WTC11 (cell line): ENCODE results near the gene GALNT15. TPM values are rescaled to one million over a fixed set of nuclear protein-coding genes. Genes with fewer than 3 reads are reported as not detected.

Source experiments
- ATAC-seq: fragments of 200-7000 bp; cut with Tn5 transposase; 2 replicates; pipeline ENCODE4 v1.10.0; 2021; ENCODE audit warnings: mild to moderate bottlenecking, moderate library complexity
- Bru-seq: library from RNA; stranded (reverse); fragments of 400-500 nt; gene quantifications from one replicate; lab custom pipeline; 2021; lab: Mats Ljungman, UMichigan
- CTCF ChIA-PET: fragments of 300-600 bp; sonication (Branson Sonifier 250); formaldehyde crosslinking; loops from one replicate; lab custom pipeline; 2021; ENCODE audit warnings: antibody characterized with exemption; lab: Charles Lee
- POLR2A ChIA-PET: fragments of 350-600 bp; sonication (Branson Sonifier 250); formaldehyde crosslinking; loops from one replicate; lab custom pipeline; 2021; ENCODE audit warnings: antibody characterized with exemption; lab: Charles Lee
- DNase-seq: peaks from one replicate; pipeline ENCODE4 v3.0.0; 2021; ENCODE audit warnings: low spot score
- H3K27ac Mint-ChIP-seq: 2 replicates; pipeline ENCODE4 v1.8.0; 2021; ENCODE audit warnings: mixed read lengths
- H3K27me3 Mint-ChIP-seq: 2 replicates; pipeline ENCODE4 v1.8.0; 2021; ENCODE audit warnings: low read depth, mild to moderate bottlenecking, moderate library complexity, mixed read lengths
- H3K36me3 Mint-ChIP-seq: 2 replicates; pipeline ENCODE4 v1.8.0; 2021; ENCODE audit warnings: mixed read lengths
- H3K4me1 Mint-ChIP-seq: 2 replicates; pipeline ENCODE4 v1.8.0; 2022; ENCODE audit warnings: mixed read lengths
- H3K4me3 Mint-ChIP-seq: 2 replicates; pipeline ENCODE4 v1.8.0; 2021; ENCODE audit warnings: mild to moderate bottlenecking, moderate library complexity, mixed read lengths
- H3K9me3 Mint-ChIP-seq: 2 replicates; pipeline ENCODE4 v1.8.0; 2021; ENCODE audit warnings: mixed read lengths
- CREM ChIP-seq: sonication (generic); formaldehyde crosslinking; IDR thresholded peaks from 2 replicates; pipeline ENCODE4 v1.8.1; 2022; ENCODE audit warnings: mild to moderate bottlenecking, missing genetic modification reagents, moderate library complexity
- EMX1 ChIP-seq: fragments of 250-450 bp; sonication (Bioruptor Pico); IDR thresholded peaks from 2 replicates; pipeline ENCODE4 v1.8.0; 2021; ENCODE audit warnings: mild to moderate bottlenecking
- ESRRA ChIP-seq: sonication (generic); formaldehyde crosslinking; IDR thresholded peaks from 2 replicates; pipeline ENCODE4 v1.8.1; 2022; ENCODE audit warnings: mild to moderate bottlenecking, missing genetic modification reagents, borderline replicate concordance
- FOXP1 ChIP-seq: sonication (generic); formaldehyde crosslinking; IDR thresholded peaks from 2 replicates; pipeline ENCODE4 v1.8.0; 2022; ENCODE audit warnings: missing genetic modification reagents, mild to moderate bottlenecking, moderate library complexity, borderline replicate concordance
- JUN ChIP-seq: sonication (generic); formaldehyde crosslinking; IDR thresholded peaks from 2 replicates; pipeline ENCODE4 v1.8.0; 2023; ENCODE audit warnings: mild to moderate bottlenecking, missing genetic modification reagents
- NFYB ChIP-seq: sonication (generic); formaldehyde crosslinking; conservative IDR thresholded peaks from 2 replicates; pipeline ENCODE4 v1.8.0; 2022; ENCODE audit warnings: low read depth, missing genetic modification reagents
- NR1H2 ChIP-seq: sonication (generic); formaldehyde crosslinking; IDR thresholded peaks from 2 replicates; pipeline ENCODE4 v1.9.0; 2021; ENCODE audit warnings: mild to moderate bottlenecking, moderate library complexity, missing genetic modification reagents
- NR2C2 ChIP-seq: sonication (generic); formaldehyde crosslinking; IDR thresholded peaks from 2 replicates; pipeline ENCODE4 v1.8.0; 2022; ENCODE audit warnings: mild to moderate bottlenecking, missing genetic modification reagents
- RELA ChIP-seq: sonication (generic); formaldehyde crosslinking; IDR thresholded peaks from 2 replicates; pipeline ENCODE4 v1.8.1; 2022; ENCODE audit warnings: missing genetic modification reagents, mild to moderate bottlenecking, borderline replicate concordance
- RORB ChIP-seq: fragments of 250-450 bp; sonication (Bioruptor Pico); IDR thresholded peaks from 2 replicates; pipeline ENCODE4 v1.9.0; 2021; ENCODE audit warnings: mild to moderate bottlenecking
- TCF7 ChIP-seq: sonication (generic); formaldehyde crosslinking; IDR thresholded peaks from 2 replicates; pipeline ENCODE4 v1.8.0; 2022; ENCODE audit warnings: mild to moderate bottlenecking, low read depth, missing genetic modification reagents, moderate library complexity
- TEAD1 ChIP-seq: sonication (generic); formaldehyde crosslinking; IDR thresholded peaks from 2 replicates; pipeline ENCODE4 v1.8.0; 2022; ENCODE audit warnings: mild to moderate bottlenecking, missing genetic modification reagents
- TEAD4 ChIP-seq: sonication (generic); formaldehyde crosslinking; IDR thresholded peaks from 2 replicates; pipeline ENCODE4 v1.8.0; 2022; ENCODE audit warnings: mild to moderate bottlenecking, missing genetic modification reagents
- ZBTB21 ChIP-seq: sonication (generic); formaldehyde crosslinking; IDR thresholded peaks from 2 replicates; pipeline ENCODE4 v1.8.1; 2023; ENCODE audit warnings: mild to moderate bottlenecking, missing genetic modification reagents, borderline replicate concordance
- ZNF317 ChIP-seq: sonication (generic); formaldehyde crosslinking; IDR thresholded peaks from 2 replicates; pipeline ENCODE4 v1.8.1; 2023; ENCODE audit warnings: low read depth, mild to moderate bottlenecking, moderate library complexity, missing genetic modification reagents, borderline replicate concordance
- ZNF416 ChIP-seq: fragments of 250-450 bp; sonication (Bioruptor Pico); IDR thresholded peaks from 2 replicates; pipeline ENCODE4 v1.9.0; 2021; ENCODE audit warnings: mild to moderate bottlenecking, inconsistent platforms
- long read RNA-seq, 3 experiments: library from RNA in 1 of 3; library from capped mRNA in 1 of 3; library from polyadenylated mRNA in 1 of 3; unstranded in 2 of 3; stranded (forward) in 1 of 3; transcript quantifications; one replicate each; pipeline ENCODE4 v2.0.0, GENCODE V29; 2021
- total RNA-seq: library from RNA; stranded (reverse); gene quantifications from 3 replicates; pipeline ENCODE4 v1.2.3, GENCODE V29; 2021
- TF ChIP-seq, protein P1 (sequence below): sonication (generic); formaldehyde crosslinking; IDR thresholded peaks from 2 replicates; pipeline ENCODE4 v1.8.0; 2022; ENCODE audit warnings: missing genetic modification reagents
- TF ChIP-seq, protein P2 (sequence below): fragments of 250-450 bp; sonication (Bioruptor Pico); IDR thresholded peaks from 2 replicates; pipeline ENCODE4 v1.9.0; 2021; ENCODE audit warnings: mild to moderate bottlenecking
- TF ChIP-seq, protein P3 (sequence below): sonication (generic); formaldehyde crosslinking; IDR thresholded peaks from 2 replicates; pipeline ENCODE4 v1.8.1; 2023; ENCODE audit warnings: mild to moderate bottlenecking, missing genetic modification reagents, moderate library complexity
- TF ChIP-seq, protein P4 (sequence below): sonication (generic); formaldehyde crosslinking; IDR thresholded peaks from 2 replicates; pipeline ENCODE4 v1.8.1; 2022; ENCODE audit warnings: mild to moderate bottlenecking, missing genetic modification reagents, moderate library complexity, borderline replicate concordance

The GALNT15 gene, protein sequence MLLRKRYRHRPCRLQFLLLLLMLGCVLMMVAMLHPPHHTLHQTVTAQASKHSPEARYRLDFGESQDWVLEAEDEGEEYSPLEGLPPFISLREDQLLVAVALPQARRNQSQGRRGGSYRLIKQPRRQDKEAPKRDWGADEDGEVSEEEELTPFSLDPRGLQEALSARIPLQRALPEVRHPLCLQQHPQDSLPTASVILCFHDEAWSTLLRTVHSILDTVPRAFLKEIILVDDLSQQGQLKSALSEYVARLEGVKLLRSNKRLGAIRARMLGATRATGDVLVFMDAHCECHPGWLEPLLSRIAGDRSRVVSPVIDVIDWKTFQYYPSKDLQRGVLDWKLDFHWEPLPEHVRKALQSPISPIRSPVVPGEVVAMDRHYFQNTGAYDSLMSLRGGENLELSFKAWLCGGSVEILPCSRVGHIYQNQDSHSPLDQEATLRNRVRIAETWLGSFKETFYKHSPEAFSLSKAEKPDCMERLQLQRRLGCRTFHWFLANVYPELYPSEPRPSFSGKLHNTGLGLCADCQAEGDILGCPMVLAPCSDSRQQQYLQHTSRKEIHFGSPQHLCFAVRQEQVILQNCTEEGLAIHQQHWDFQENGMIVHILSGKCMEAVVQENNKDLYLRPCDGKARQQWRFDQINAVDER
- total RNA-seq (0.15 to 0.21 TPM (median 0.18 TPM) in 3 replicates), Bru-seq, nascent RNA (percentile 12 among the genes with signal in this experiment)
- long read RNA-seq, experiment 1 = 0 reads
- long read RNA-seq, experiment 2 = 0 reads
- long read RNA-seq, experiment 3 = 0 reads

DNA sequence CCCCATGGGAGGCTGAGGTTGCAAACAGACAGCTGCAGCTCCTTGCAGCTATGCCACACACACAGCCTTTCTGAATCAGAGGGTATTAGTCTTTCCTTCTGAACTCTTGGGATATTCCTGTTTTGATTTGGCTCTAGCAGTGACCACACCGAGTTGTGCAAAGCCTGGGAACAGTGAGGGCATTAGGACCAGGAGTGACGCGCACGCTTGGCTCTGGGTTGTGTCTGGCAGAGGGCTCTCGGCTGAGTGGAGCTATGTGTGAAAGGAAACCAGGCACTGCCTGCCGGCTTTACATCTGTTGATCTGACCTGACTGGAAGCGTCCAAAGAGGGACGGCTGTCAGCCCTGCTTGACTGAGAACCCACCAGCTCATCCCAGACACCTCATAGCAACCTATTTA, at the start of gene GALNT15:
Gene GALNT15 (plus strand): TSS at position 292 of the 400 bp plus-strand sequence. CDS start 472 bp downstream, outside the sequence.
- H3K9me3 Mint-ChIP-seq = peaks cover 13% of the 10 kb centered on the region
- no peaks in the 10 kb centered on the region for H3K36me3 Mint-ChIP-seq
- CTCF ChIA-PET = no interaction called here
- ATAC-seq = no peak
- no peak within 1 kb of the TSS for H3K4me3 Mint-ChIP-seq
- peaks cover 9% of the 10 kb centered on the region; the same call in 1 of the 2 replicates for H3K4me1 Mint-ChIP-seq
- TF ChIP-seq ZNF416 (CRISPR knock-in tag) = no peak
- no peak for TF ChIP-seq ZNF317
- TF ChIP-seq NR1H2 = no peak
- TF ChIP-seq RELA (CRISPR knock-in tag) = no peak
- TF ChIP-seq, protein P1, sequence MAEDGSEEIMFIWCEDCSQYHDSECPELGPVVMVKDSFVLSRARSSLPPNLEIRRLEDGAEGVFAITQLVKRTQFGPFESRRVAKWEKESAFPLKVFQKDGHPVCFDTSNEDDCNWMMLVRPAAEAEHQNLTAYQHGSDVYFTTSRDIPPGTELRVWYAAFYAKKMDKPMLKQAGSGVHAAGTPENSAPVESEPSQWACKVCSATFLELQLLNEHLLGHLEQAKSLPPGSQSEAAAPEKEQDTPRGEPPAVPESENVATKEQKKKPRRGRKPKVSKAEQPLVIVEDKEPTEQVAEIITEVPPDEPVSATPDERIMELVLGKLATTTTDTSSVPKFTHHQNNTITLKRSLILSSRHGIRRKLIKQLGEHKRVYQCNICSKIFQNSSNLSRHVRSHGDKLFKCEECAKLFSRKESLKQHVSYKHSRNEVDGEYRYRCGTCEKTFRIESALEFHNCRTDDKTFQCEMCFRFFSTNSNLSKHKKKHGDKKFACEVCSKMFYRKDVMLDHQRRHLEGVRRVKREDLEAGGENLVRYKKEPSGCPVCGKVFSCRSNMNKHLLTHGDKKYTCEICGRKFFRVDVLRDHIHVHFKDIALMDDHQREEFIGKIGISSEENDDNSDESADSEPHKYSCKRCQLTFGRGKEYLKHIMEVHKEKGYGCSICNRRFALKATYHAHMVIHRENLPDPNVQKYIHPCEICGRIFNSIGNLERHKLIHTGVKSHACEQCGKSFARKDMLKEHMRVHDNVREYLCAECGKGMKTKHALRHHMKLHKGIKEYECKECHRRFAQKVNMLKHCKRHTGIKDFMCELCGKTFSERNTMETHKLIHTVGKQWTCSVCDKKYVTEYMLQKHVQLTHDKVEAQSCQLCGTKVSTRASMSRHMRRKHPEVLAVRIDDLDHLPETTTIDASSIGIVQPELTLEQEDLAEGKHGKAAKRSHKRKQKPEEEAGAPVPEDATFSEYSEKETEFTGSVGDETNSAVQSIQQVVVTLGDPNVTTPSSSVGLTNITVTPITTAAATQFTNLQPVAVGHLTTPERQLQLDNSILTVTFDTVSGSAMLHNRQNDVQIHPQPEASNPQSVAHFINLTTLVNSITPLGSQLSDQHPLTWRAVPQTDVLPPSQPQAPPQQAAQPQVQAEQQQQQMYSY = no peak
- TF ChIP-seq CREM (CRISPR knock-in tag) = no peak
- TF ChIP-seq TEAD1 = no peak
- no peak for TF ChIP-seq TCF7 (CRISPR knock-in tag)
- TF ChIP-seq, all 79 proteins: peak for 0
- no peak within 1 kb of the TSS for H3K27ac Mint-ChIP-seq
- H3K27me3 Mint-ChIP-seq = peaks cover 9% of the 10 kb centered on the region
- POLR2A ChIA-PET = no interaction called here
- no peak for DNase-seq

DNA sequence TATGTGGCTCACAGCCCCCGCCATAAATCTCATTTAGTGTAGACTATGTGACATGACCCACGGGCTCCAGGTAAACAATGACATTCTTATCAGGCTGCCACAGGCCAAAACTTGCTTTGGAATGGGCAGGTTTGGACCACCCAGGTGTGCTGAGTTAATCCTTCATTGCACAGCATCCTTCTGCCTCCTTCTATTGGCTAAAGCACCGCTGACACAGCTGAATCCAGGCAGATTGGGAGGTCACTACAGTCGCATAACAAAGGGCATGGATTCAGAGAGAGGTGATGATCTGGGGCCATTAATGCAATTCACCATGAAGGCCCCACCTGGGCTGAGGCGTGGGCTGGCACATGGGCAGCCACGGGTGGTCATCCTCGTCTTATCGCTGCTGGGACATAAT, 47.8 kb upstream of the GALNT15 start:
- H3K4me1 Mint-ChIP-seq = 0 out of 2 replicates have a peak, but pooled peaks cover 3% of the 10 kb centered on the region
- no peaks in the 10 kb centered on the region for H3K36me3 Mint-ChIP-seq
- H3K27me3 Mint-ChIP-seq = no peaks in the 10 kb centered on the region
- POLR2A ChIA-PET = interaction anchor here (0.6 kb wide), 1 partner anchor 1453 kb away, joined by 5 read pairs; no protein-coding TSS in a partner anchor
- H3K9me3 Mint-ChIP-seq = peaks cover 14% of the 10 kb centered on the region
- ATAC-seq (peak; percentile 60), DNase-seq (peak; percentile 18)
- CTCF ChIA-PET = no interaction called here
- no peak overlapping the region for H3K4me3 Mint-ChIP-seq
- H3K27ac Mint-ChIP-seq = no peak overlapping the region
- TF ChIP-seq NR2C2 (CRISPR knock-in tag) = no peak
- no peak for TF ChIP-seq TCF7 (CRISPR knock-in tag)
- TF ChIP-seq TEAD4 = no peak

DNA sequence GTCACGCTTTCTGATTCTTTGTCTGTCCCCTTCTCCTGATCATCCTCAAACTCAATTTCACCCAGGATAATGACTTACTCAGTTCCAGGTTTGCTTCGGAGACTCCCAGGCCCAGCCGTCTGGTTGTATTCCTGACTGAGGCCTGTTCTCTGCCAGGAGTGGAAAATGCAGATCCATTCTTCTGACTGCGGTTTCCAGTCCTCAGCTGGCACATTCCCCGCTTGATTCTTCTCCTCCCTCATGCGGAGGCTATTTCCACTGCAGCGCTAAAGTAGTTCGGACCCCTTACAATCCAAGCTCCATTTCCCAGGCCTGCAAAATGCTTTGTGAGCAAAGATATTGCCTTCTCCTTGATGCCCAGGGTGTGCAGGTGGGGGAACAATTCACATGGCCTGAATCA, 47.2 kb upstream of the GALNT15 start:
- TF ChIP-seq, protein P2, sequence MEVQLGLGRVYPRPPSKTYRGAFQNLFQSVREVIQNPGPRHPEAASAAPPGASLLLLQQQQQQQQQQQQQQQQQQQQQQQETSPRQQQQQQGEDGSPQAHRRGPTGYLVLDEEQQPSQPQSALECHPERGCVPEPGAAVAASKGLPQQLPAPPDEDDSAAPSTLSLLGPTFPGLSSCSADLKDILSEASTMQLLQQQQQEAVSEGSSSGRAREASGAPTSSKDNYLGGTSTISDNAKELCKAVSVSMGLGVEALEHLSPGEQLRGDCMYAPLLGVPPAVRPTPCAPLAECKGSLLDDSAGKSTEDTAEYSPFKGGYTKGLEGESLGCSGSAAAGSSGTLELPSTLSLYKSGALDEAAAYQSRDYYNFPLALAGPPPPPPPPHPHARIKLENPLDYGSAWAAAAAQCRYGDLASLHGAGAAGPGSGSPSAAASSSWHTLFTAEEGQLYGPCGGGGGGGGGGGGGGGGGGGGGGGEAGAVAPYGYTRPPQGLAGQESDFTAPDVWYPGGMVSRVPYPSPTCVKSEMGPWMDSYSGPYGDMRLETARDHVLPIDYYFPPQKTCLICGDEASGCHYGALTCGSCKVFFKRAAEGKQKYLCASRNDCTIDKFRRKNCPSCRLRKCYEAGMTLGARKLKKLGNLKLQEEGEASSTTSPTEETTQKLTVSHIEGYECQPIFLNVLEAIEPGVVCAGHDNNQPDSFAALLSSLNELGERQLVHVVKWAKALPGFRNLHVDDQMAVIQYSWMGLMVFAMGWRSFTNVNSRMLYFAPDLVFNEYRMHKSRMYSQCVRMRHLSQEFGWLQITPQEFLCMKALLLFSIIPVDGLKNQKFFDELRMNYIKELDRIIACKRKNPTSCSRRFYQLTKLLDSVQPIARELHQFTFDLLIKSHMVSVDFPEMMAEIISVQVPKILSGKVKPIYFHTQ (CRISPR knock-in tag) = no peak
- TF ChIP-seq JUN (CRISPR knock-in tag) (no peak), RORB (CRISPR knock-in tag) (no peak), NFYB (CRISPR knock-in tag) (no peak), ZBTB21 (CRISPR knock-in tag) (no peak), ESRRA (CRISPR knock-in tag) (no peak), FOXP1 (CRISPR knock-in tag) (no peak), EMX1 (no peak)
- TF ChIP-seq, protein P3, sequence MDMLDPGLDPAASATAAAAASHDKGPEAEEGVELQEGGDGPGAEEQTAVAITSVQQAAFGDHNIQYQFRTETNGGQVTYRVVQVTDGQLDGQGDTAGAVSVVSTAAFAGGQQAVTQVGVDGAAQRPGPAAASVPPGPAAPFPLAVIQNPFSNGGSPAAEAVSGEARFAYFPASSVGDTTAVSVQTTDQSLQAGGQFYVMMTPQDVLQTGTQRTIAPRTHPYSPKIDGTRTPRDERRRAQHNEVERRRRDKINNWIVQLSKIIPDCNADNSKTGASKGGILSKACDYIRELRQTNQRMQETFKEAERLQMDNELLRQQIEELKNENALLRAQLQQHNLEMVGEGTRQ (CRISPR knock-in tag) = no peak
- TF ChIP-seq, protein P4, sequence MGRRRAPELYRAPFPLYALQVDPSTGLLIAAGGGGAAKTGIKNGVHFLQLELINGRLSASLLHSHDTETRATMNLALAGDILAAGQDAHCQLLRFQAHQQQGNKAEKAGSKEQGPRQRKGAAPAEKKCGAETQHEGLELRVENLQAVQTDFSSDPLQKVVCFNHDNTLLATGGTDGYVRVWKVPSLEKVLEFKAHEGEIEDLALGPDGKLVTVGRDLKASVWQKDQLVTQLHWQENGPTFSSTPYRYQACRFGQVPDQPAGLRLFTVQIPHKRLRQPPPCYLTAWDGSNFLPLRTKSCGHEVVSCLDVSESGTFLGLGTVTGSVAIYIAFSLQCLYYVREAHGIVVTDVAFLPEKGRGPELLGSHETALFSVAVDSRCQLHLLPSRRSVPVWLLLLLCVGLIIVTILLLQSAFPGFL (CRISPR knock-in tag) = no peak
- TF ChIP-seq, all 79 proteins: peak for 0
- Mint-ChIP-seq H3K9me3 (peaks cover 14% of the 10 kb centered on the region), H3K36me3 (no peaks in the 10 kb centered on the region), H3K27me3 (no peaks in the 10 kb centered on the region), H3K27ac (no peak overlapping the region), H3K4me1 (0 out of 2 replicates have a peak, but pooled peaks cover 3% of the 10 kb centered on the region), H3K4me3 (no peak overlapping the region)
- DNase-seq (no peak), ATAC-seq (no peak)
- CTCF ChIA-PET = no interaction called here
- POLR2A ChIA-PET = no interaction called here
